GM12891 (cell line): ENCODE results near the gene SAMD4B.

ENCODE experiments used
- POLR2A ChIP-seq: IDR thresholded peaks from 2 replicates; pipeline ENCODE4 v1.6.1; 2011; ENCODE audit warnings: low read depth, low read length, control low read depth
- POLR2AphosphoS5 ChIP-seq: IDR thresholded peaks from 2 replicates; pipeline ENCODE4 v1.6.1; 2011; ENCODE audit warnings: low read depth, low read length, control low read depth
- SPI1 ChIP-seq: IDR thresholded peaks from 2 replicates; pipeline ENCODE4 v1.6.1; 2011; ENCODE audit warnings: low read depth, low read length, control low read depth
- TAF1 ChIP-seq: IDR thresholded peaks from 2 replicates; pipeline ENCODE4 v1.6.1; 2011; ENCODE audit warnings: low read depth, low read length, control low read depth

DNA sequence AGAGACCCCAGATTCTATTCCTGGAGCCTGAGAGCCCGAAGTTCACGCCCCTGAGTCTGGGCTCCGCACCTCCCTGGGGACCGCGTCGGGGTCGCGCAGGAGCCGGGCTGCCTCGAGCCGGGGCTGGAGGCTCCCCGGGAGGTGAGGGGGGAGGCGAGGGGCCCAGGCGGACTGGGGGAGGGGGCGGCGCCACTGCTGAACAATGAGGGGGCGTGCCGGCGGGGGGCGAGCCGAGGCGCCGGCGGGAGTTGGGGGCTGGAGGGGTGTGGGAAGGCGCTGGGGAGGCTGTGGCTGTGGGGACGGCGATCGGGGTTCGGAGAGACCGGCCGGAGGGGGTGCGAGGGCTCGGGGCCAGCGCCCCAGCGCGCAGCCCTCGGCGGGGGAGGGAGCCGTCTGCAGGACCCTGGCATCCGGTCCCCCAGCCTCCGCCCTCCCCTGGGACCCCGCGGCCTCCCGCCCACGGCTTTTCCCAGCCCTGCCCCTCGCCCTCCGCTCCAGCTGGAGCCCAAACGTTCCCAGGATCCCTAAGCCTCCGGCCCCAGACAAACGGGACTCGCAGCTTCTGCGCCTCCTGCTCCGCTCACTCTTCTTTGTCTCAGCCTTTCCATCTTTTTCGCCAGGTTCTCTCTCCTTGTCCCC is 71.2 kb downstream of the SAMD4B start:
- TF ChIP-seq POLR2A (no peak), POLR2AphosphoS5 (no peak), TAF1 (no peak), SPI1 (no peak)
